Activated T-cell treated with anti-CD3 and anti-CD28 coated beads, Interleukin-2, amount 50 U/mL, for 48 hours (primary cell): ENCODE data around the gene SLC29A3.

ENCODE experiments used
- DNase-seq, 2 experiments: peaks; one replicate each; pipeline ENCODE4 v3.0.0-alpha.2; 2020

SLC29A3 gene

DNA sequence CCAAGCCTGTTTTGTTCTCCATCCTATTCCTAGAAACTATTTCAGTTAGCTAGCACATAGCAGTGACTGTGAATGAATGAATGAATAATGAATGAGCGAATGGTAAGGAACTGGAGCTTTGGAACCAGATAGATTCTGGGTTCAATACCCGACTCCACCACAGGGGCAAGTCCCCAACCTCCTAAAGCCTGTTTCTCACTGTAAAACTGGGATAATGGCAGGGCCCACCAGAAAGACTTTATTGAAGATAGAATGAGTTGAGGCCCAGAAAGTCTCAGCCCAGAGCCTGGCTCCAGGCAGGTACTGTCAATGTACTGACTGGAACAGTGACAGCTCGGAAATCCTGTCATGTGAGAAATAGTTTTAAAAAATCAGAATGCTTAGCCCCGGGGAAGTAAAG, 76.6 kb downstream of the SLC29A3 start:
- DNase-seq: peak in 1 of 2 experiments; percentile 10

DNA sequence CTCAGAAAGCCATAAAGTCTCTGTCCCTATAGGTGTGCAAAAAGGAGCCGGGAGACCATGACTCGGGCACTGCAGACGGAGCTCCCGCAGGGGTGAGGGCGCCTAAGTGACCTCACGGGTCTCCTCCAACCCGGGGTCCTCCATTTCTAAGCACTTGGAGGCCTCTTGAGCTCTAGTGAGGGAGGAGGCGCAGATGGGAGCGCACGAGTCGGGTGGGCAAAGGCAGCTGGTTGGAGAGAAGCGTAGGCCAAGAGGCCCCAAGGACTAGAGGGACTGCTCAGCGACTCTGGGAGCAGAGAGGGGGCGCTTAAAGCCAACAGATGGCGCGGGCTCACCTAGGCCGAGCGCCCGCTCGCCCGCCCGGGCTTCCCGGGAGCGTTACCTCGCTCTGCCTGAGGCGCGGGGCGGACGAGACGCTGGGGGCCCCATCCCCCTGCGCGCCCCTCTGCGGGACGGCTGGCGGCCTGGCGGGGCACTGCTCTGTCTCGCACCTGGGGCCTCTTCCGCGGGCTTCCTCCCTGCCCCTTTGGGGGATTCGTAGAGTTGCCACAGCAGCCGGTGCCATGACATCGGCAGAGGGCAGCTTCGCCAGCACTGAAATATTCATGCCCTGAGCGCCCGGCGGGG, 77.1 kb downstream of the SLC29A3 start:
- peak; percentile 53 to 68 for DNase-seq

DNA sequence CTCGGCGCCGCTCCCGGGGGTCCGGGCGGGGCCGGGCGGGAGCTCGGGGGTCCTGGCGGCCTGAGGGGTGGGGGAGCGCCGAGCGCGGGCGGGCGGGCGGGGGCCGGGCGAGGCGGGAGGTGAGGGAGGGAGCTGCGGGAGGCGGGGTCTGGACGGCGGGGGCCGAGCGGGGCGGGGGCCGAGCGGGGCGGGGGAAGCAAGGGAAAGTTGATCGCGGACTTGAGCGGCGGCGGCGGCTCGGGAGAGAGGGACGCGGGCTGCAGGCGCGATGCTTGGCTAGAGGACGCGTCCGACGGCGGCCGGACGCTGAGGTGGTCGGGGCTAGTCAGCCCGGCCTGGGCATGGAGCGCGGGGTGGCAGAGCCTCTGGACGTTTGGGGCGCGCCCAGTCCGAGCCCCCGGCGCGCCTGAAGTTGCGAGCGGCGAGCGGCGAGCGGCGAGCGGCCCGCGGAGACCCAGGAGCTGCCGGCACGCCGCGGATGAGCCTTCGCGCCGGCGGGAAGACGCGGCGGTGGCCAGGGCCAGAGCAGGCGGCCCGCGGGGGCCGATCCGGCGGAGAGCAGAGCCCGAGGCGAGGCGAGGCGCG, 77.7 kb downstream of the SLC29A3 start, which contains the start of gene CDH23:
Gene CDH23 (plus strand): TSS at position 210 of the 585 bp plus-strand sequence. CDS start 42,912 bp downstream, outside the sequence.
- peak in 1 of 2 experiments; percentile 44 for DNase-seq

DNA sequence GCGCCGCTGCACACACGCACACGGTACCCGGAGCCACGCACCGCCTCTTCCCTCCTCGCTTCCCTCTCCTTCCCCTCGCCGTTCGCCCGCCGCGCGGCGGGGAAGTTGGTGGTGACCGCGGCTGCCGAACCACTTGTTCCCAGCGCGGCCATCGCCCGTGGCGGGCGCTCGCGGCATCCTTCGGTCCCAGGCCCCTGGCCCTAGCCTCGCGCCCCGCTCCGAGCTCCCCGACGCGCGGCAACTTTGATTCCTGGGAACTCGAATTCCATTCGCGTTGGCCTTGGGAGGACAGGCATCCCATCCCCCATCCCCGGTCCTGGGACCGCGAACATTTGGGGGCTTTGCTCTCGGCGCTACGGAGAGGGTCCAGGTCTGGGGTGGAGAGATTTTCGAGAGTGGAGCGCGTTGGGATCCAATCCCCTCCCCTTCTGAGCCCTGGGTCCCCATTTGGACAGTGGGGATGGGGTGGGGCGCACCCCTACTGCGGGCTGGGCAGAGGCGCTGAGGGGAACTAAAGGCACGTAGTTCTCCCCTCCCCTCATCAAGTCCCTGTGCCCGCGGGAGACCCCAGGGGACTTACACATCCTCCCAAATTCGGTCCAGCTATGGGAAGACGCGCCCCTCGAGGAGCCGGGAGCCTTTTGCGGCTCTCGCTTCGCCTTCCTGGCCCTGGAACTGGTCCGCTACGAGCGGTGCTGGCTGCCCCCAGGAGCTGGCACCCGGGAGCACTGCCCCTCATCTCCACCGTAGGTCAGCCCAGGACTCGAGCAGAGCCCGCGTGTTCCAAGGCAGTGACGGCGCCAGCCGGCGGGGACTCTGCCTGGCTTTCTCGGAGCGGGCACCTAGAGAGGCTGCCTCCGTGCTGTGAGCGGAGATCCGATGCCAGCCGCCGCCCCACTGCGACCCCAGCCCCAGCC, 78.5 kb downstream of the SLC29A3 start:
- DNase-seq: peak in 1 of 2 experiments; percentile 30

DNA sequence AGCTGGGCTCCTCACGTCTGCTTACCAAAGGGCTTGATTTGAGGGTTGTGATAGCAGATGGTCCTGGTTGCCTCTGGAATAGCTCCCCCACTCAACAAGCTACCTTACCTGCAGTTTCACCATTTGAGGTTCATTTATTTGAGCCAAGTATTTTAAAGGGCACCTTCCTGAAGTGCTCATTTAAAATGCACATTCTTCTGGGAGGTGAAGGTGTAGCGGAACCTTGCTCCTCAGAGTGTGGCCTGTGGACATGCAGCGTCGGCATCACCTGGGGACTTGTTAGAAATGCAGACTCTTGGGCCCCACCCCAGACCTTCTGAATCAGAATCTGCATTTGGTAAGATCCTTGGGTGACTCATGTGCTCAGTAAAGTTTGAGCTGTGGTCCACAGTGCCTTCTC, 79.9 kb downstream of the SLC29A3 start:
- DNase-seq: peak in 1 of 2 experiments; percentile 13

DNA sequence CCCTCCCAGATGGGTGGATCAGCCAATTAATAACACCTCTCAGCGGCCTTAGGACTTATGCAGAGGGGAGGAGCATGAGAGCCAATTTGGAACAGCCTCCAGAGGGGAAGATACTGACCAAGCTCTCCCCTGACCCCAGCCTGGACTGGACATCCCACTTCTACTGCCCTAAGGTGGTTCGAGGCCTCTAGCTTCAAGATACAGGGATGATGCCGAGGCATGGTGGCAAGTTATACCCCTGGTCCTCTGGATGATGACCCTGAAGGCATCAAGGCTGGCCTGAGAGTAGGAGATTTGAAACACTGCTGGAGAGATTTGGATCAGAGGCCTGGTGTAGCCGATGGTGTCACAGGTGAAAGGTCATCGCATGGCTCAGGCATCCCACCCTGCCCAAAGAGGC, 80.9 kb downstream of the SLC29A3 start:
- DNase-seq: peak in 1 of 2 experiments; percentile 2

DNA sequence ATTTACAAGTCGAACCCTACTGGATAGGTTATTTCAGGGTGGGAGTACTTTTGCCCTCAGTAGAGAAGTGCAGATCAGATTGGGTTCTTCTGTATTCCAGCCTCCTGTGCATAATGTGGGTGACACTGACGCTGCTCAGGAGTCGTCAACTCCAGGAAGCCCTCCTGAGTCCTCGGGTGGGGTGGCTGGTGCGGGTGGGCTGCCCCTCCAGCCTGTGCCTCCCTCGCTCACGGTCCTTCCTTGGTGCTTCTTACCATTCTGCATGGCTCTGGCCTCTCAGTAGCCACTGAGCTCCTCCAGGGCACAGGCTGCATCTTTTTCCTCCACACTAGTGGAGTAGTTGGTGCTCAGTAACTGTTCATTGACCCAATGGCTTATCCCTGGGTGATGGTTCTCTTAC, 82.0 kb downstream of the SLC29A3 start:
- peak in 1 of 2 experiments; percentile 7 for DNase-seq

DNA sequence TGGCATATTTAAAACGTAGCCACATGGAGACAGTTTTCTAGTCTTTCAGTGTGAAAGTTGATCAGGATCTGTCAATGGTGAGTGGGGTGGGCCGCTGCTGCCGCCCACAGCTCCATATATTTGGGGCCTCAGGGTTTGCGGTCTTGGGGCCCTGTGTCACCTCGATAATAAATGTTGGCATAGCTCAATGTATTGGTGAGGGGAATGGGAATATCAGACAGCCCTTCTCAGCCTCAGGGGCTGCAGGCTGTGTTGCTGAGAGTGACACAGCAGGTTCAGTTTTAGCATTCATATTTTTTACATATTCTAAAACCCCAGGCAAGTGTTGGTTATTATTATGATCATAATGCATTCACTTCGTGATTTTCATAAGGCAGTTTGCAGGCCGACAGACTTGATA, 82.9 kb downstream of the SLC29A3 start:
- no peak for DNase-seq

DNA sequence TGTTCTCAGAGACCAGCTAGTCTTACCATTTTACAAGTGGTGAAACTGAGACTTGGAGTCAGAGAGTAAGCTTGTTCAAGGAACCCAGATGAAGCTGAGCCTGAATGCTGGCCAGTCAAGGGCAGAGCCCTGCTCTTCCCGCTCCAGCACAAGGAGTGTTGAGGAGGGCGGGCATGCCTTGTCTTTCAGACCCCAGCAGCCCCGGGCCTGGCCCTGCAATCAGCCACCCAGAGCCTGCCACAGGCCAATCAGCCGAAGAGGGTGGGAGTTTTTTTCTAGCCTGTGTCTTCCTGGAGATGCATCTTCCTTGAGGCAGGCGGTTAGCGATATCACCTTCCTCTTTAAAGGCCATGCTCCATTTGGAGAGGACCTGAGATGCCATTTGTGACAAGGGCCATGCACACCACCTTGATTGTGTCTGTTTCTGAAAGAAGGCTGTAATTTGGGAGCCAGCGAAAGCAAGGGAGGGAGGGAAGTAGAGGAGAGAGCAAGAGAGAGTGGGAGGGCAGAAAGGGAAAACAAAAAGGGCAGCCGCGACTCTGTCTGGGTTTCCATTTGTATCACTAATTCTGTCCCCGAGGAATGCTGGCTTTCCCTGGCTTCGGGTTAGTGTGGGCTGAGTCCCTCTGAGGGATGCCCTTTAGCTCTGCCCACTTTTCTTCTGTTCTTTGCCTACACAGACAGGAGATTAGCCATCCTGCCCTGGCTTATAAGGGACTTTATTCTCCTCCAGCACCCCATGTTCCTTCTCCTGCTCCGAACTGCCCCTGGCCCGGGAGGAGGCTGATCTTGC, 85.6 kb downstream of the SLC29A3 start:
- DNase-seq: no peak

DNA sequence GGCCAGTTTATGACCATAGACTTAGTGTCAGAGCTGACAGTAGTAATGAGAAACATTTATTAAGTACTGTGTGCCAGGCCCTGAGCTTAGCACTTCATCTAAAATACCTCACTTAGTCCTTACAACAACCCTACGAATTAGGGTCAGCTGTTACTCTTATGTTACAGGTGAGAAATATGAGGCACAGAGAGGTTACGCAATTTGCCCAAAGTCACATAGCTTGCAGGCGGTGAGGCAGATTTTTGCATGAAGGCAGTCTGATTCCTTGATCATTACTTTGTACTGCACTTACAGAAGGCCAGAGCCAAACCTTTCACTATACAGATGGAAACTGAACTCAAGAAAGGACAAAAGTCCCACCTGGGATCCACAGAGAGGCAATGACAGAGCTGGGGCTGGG, 87.8 kb downstream of the SLC29A3 start:
- DNase-seq: no peak

DNA sequence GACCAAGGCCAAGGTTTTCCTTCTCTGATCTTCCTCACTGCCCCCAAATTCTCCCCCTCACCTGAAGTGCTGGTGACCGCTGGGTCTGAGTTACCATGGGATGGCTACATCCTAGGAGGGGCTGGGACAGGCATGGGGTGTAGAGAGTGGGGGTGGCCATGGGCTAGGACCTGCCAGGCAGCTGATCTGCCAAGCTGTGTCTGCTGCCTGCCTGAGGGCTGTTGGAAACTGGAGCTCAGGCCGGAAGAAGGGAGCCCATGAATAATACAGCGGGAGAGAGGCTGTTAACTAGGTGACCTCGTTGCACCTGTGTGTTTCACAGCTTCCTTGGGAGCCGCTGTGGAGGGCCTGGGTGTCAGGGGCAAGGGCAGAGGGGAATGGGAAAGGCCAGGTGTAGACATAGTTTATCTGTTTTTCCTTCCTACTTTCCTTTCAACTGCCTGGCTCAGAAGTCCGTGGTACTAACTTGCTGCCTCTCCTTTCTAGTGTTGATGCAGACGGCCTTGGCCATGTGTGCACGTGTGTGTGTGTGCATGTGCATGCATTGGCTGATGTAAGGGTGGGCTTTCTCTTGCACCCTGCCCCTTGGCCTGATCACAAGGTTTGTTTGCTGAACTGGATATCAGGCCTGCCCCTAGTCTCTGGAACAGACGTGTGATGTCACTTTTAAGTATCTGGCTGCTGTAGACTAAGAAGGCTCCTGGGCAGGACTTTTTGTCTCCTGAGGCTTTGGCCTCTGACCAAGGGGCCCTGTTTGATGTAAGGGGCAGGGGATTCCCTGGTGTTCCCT, 89.6 kb downstream of the SLC29A3 start:
- no peak for DNase-seq

DNA sequence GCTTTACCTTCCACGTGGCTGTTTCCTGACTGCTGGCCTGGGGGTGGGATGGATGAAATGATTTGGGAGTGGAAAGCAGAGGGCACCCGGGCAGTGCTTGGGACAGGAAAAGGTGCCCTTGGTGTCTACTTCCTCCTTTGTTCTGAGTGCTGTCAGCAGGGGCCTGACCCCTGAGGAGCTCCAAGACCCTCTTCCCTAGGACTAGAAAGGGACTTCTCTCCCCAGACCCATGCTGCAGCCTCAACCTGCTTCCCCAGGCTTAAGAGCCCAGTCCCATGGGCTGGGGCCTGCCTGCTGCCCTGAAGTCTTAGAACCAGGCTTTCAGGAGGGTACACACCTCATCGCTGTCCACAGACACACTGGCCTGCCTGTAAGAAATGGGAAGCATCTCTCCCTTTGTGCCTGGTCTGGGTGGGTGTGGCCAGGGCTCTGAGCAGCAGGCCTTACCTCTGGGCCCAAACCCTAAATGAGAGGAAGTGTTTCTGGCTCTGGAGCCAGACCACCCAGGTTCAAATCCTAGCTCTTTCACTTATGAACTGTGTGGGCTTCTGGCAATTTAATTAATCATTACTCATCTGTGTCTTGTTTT, 90.6 kb downstream of the SLC29A3 start:
- no peak for DNase-seq
